Trophoblast cell (in vitro differentiated cells and primary cell): ENCODE results near the gene IQCF6.

Source experiments
- DNase-seq, 2 donors: peaks; one replicate each; pipeline ENCODE4 v3.0.0-alpha.2; 2016
- H2AFZ ChIP-seq: 2 replicates; pipeline ENCODE4 v1.6.1; 2013; ENCODE audit warnings: low read length, moderate library complexity, mild to moderate bottlenecking; ENCODE audit not compliant: insufficient read depth, poor library complexity
- H2AK5ac ChIP-seq: 2 replicates; pipeline ENCODE4 v1.6.1; 2013; ENCODE audit warnings: mild to moderate bottlenecking, low read length
- H2BK120ac ChIP-seq: 2 replicates; pipeline ENCODE4 v1.6.1; 2013; ENCODE audit warnings: low read length, mild to moderate bottlenecking, moderate library complexity; ENCODE audit not compliant: insufficient read depth, poor library complexity
- H2BK12ac ChIP-seq: 2 replicates; pipeline ENCODE4 v1.6.1; 2013; ENCODE audit warnings: mild to moderate bottlenecking, low read length, moderate library complexity
- H2BK5ac ChIP-seq: 2 replicates; pipeline ENCODE4 v1.6.1; 2013; ENCODE audit warnings: low read length, low read depth, moderate library complexity, mild to moderate bottlenecking; ENCODE audit not compliant: poor library complexity
- H3K14ac ChIP-seq: 2 replicates; pipeline ENCODE4 v1.6.1; 2013; ENCODE audit warnings: mild to moderate bottlenecking, low read length
- H3K18ac ChIP-seq: 2 replicates; pipeline ENCODE4 v1.6.1; 2013; ENCODE audit warnings: mild to moderate bottlenecking, low read length
- H3K23ac ChIP-seq: 2 replicates; pipeline ENCODE4 v1.6.1; 2013; ENCODE audit warnings: low read length
- H3K27ac ChIP-seq: 2 replicates; pipeline ENCODE4 v1.5.1; 2013; ENCODE audit warnings: low read depth, mild to moderate bottlenecking, inconsistent platforms, low read length, moderate library complexity
- H3K27me3 ChIP-seq: 2 replicates; pipeline ENCODE4 v1.6.1; 2013; ENCODE audit warnings: inconsistent platforms, mild to moderate bottlenecking, low read length, moderate library complexity; ENCODE audit not compliant: insufficient read depth
- H3K36me3 ChIP-seq, 2 experiments: 1 replicate in 1 of 2; 2 replicates in 1 of 2; pipeline ENCODE4 v1.6.1; 2013; ENCODE audit warnings: low read length in 2 of 2, mild to moderate bottlenecking in 2 of 2, moderate library complexity in 1 of 2; ENCODE audit not compliant: insufficient read depth in 2 of 2, control insufficient read depth in 1 of 2
- H3K4ac ChIP-seq: 2 replicates; pipeline ENCODE4 v1.6.1; 2013; ENCODE audit warnings: low read depth, mild to moderate bottlenecking, low read length, moderate library complexity
- H3K4me1 ChIP-seq, 2 experiments: 1 replicate in 1 of 2; 2 replicates in 1 of 2; pipeline ENCODE4 v1.6.1; 2013; ENCODE audit warnings: low read length in 2 of 2, mild to moderate bottlenecking in 2 of 2, moderate library complexity in 1 of 2; ENCODE audit not compliant: insufficient read depth in 2 of 2, control insufficient read depth in 1 of 2
- H3K4me2 ChIP-seq: 2 replicates; pipeline ENCODE4 v1.6.1; 2013; ENCODE audit warnings: inconsistent platforms, mild to moderate bottlenecking, low read length, moderate library complexity
- H3K4me3 ChIP-seq: 2 replicates; pipeline ENCODE4 v1.5.1; 2013; ENCODE audit warnings: mild to moderate bottlenecking, low read depth, low read length, inconsistent platforms
- H3K79me1 ChIP-seq: one replicate; pipeline ENCODE4 v1.6.1; 2013; ENCODE audit warnings: low read length
- H3K79me2 ChIP-seq: 2 replicates; pipeline ENCODE4 v1.6.1; 2013; ENCODE audit warnings: low read length, mild to moderate bottlenecking; ENCODE audit not compliant: control insufficient read depth, insufficient read depth, poor library complexity
- H3K9ac ChIP-seq: 2 replicates; pipeline ENCODE4 v1.6.1; 2013; ENCODE audit warnings: mild to moderate bottlenecking, low read length
- H3K9me3 ChIP-seq: 2 replicates; pipeline ENCODE4 v1.6.1; 2013; ENCODE audit warnings: low read depth, mild to moderate bottlenecking, control low read depth, inconsistent platforms, low read length; ENCODE audit not compliant: insufficient read depth
- H4K12ac ChIP-seq: 2 replicates; pipeline ENCODE4 v1.6.1; 2013; ENCODE audit warnings: low read depth, mild to moderate bottlenecking, low read length, moderate library complexity
- H4K8ac ChIP-seq: 2 replicates; pipeline ENCODE4 v1.6.1; 2013; ENCODE audit warnings: low read depth, mild to moderate bottlenecking, low read length, moderate library complexity
- H4K91ac ChIP-seq: one replicate; pipeline ENCODE4 v1.6.1; 2013; ENCODE audit warnings: low read depth, mild to moderate bottlenecking, low read length, moderate library complexity
- WGBS: extraction: QIAGEN DNeasy Blood & Tissue Kit; methylation state at CpG from one replicate; pipeline ENCODE4 v1.1.7; 2013; ENCODE audit warnings: missing lambda C conversion rate; ENCODE audit not compliant: insufficient read length, insufficient coverage; ENCODE audit errors: extremely low coverage; 5-methylcytosine and 5-hydroxymethylcytosine counted together

IQCF6 gene

DNA sequence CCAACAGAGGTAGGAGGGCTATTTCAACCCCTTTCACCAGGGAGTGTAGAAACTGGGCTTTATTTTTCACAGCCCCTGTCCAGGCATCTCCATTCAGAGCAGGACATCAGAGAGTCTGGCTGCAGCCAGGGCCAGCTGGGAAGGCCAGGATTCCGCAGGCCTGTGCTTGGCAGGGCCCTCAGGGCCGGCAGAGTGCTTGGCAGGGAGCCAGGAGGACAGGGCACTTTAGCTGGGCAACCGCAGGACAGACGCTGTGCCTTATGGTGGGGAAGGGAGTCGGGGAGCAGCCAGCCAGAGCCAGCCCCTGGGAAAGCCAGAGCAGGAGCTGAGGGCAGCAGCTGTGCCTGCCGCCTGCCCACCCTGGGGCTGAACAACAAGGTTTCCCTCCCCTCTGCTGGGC, 34.5 kb upstream of the IQCF6 start:
- Histone ChIP-seq H3K4me2 (no peak overlapping the region), H3K4ac (no peak overlapping the region), H3K23ac (no peak overlapping the region), H2BK5ac (no peak overlapping the region), H3K4me1 (no peaks in the 10 kb centered on the region), H3K14ac (no peak overlapping the region), H2BK12ac (no peak overlapping the region), H3K79me2 (no peaks in the 10 kb centered on the region), H3K27ac (no peak overlapping the region), H3K79me1 (no peaks in the 10 kb centered on the region), H4K91ac (no peak overlapping the region), H3K18ac (no peak overlapping the region), H2AFZ (no peak overlapping the region), H3K27me3 (no peaks in the 10 kb centered on the region), H3K4me3 (no peak overlapping the region), H3K9me3 (no peaks in the 10 kb centered on the region), H2AK5ac (no peak overlapping the region), H4K12ac (no peak overlapping the region), H2BK120ac (no peak overlapping the region), H4K8ac (no peak overlapping the region), H3K9ac (no peak overlapping the region), H3K36me3 (no peaks in the 10 kb centered on the region)
- DNase-seq = no peak
- no CpG with 5 or more reads among the region's 6 CpGs for WGBS

DNA sequence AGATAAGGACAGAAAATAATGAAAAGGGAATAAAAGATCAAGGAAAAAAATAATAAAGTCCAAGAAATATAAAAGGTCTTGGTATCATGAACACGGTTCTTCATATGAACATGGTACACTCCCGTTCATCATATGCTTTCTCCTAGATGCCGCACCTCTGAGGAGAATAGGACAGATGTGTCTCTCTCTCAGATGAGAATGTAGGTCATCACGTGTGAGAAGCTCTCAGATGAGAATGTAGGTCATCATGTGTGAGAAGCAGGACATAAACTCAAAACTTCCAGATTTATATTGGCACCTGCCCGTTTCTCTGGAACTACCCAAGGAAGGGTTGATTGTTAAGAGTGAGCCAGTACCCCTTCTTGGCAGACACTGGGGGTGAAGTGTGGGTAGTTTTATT, 29.9 kb upstream of the IQCF6 start:
- Histone ChIP-seq H3K4me2 (no peak overlapping the region), H2BK12ac (no peak overlapping the region)
- no CpG with 5 or more reads among the region's 5 CpGs for WGBS

GRCh38 chr3:51802106-51802703, 23.2 kb upstream of the IQCF6 start:
- no peak overlapping the region for H2BK12ac ChIP-seq
- H3K4me3 ChIP-seq = no peak overlapping the region
- no peaks in the 10 kb centered on the region for H3K27me3 ChIP-seq
- H3K14ac ChIP-seq = no peak overlapping the region
- peak overlapping the region; percentile 7 for H3K23ac ChIP-seq
- no peaks in the 10 kb centered on the region for H3K79me1 ChIP-seq
- H2AK5ac ChIP-seq = no peak overlapping the region
- no CpG with 5 or more reads among the region's 11 CpGs for WGBS
- H2BK5ac ChIP-seq = no peak overlapping the region
- no peak for DNase-seq
- H3K36me3 ChIP-seq = no peaks in the 10 kb centered on the region
- H3K9ac ChIP-seq = peak overlapping the region; percentile 36
- H3K4me2 ChIP-seq = no peak overlapping the region
- H3K79me2 ChIP-seq = no peaks in the 10 kb centered on the region
- H4K8ac ChIP-seq = no peak overlapping the region
- H3K18ac ChIP-seq = no peak overlapping the region
- H3K4me1 ChIP-seq = peaks cover 2 to 6% of the 10 kb centered on the region in 2 experiments
- H2BK120ac ChIP-seq = no peak overlapping the region
- H3K27ac ChIP-seq = no peak overlapping the region
- no peak overlapping the region for H4K12ac ChIP-seq
- H4K91ac ChIP-seq = no peak overlapping the region
- H3K9me3 ChIP-seq = no peaks in the 10 kb centered on the region
- H2AFZ ChIP-seq = no peak overlapping the region
- H3K4ac ChIP-seq = no peak overlapping the region

More for the DNA sequence above, 29.9 kb upstream of the IQCF6 start:
- Histone ChIP-seq H3K4me3 (no peak overlapping the region), H2AK5ac (no peak overlapping the region), H2BK5ac (no peak overlapping the region), H4K91ac (no peak overlapping the region), H3K23ac (no peak overlapping the region), H4K12ac (no peak overlapping the region), H3K4me1 (peaks cover 2 to 4% of the 10 kb centered on the region in 2 experiments), H3K79me2 (no peaks in the 10 kb centered on the region), H3K14ac (no peak overlapping the region), H3K4ac (no peak overlapping the region), H2BK120ac (no peak overlapping the region), H3K27me3 (no peaks in the 10 kb centered on the region), H3K18ac (no peak overlapping the region), H3K27ac (no peak overlapping the region), H3K36me3 (no peaks in the 10 kb centered on the region), H3K79me1 (no peaks in the 10 kb centered on the region), H3K9me3 (no peaks in the 10 kb centered on the region), H3K9ac (no peak overlapping the region), H4K8ac (no peak overlapping the region), H2AFZ (no peak overlapping the region)
- DNase-seq = no peak

DNA sequence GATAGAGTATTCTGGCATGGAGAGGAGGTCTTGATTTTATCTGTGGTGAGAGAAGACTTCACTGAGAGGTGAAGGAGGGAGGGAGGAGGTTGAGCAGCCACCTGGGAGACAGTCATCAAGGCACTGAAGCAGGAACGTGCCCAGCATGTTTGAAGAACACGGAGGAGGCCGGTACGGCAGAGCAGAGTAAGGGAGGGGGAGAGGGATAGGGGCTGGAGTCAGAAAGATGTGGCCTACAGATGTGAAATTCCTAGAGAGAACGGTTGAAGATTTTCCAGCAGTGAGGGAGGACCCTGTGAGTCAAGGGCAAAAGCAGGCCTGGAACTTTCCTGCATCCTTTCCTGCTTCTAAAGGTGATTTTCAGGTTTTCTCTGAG, 21.7 kb upstream of the IQCF6 start:
- Histone ChIP-seq H3K79me2 (no peaks in the 10 kb centered on the region), H2BK12ac (no peak overlapping the region), H3K4me3 (no peak overlapping the region), H4K12ac (no peak overlapping the region), H3K27me3 (no peaks in the 10 kb centered on the region), H2AK5ac (no peak overlapping the region), H3K14ac (no peak overlapping the region), H3K27ac (no peak overlapping the region), H3K79me1 (no peaks in the 10 kb centered on the region), H3K9ac (no peak overlapping the region), H3K4me1 (peaks cover 2 to 6% of the 10 kb centered on the region in 2 experiments), H3K4me2 (no peak overlapping the region), H4K91ac (no peak overlapping the region), H3K23ac (no peak overlapping the region), H2AFZ (peak overlapping the region; percentile 33), H3K9me3 (no peaks in the 10 kb centered on the region), H4K8ac (no peak overlapping the region), H2BK5ac (no peak overlapping the region), H3K36me3 (no peaks in the 10 kb centered on the region), H2BK120ac (no peak overlapping the region), H3K18ac (no peak overlapping the region), H3K4ac (no peak overlapping the region)
- peak; percentile 6 to 55 for DNase-seq
- no CpG with 5 or more reads among the region's 5 CpGs for WGBS
